NCI-H82 treated with DMSO at 0.1 percent for 48 hours (cell line): ENCODE data around the gene SLC36A4.
"Not testable (repeated sequence)": the region's sequence is repeated elsewhere in the genome, so short reads cannot be mapped to it uniquely, and the experiment has no call there.

Source experiments
- DNase-seq: peaks from one replicate; lab custom pipeline; 2025; ENCODE audit not compliant: unreplicated experiment; lab: John Stamatoyannopoulos, UW

SLC36A4 gene

DNA sequence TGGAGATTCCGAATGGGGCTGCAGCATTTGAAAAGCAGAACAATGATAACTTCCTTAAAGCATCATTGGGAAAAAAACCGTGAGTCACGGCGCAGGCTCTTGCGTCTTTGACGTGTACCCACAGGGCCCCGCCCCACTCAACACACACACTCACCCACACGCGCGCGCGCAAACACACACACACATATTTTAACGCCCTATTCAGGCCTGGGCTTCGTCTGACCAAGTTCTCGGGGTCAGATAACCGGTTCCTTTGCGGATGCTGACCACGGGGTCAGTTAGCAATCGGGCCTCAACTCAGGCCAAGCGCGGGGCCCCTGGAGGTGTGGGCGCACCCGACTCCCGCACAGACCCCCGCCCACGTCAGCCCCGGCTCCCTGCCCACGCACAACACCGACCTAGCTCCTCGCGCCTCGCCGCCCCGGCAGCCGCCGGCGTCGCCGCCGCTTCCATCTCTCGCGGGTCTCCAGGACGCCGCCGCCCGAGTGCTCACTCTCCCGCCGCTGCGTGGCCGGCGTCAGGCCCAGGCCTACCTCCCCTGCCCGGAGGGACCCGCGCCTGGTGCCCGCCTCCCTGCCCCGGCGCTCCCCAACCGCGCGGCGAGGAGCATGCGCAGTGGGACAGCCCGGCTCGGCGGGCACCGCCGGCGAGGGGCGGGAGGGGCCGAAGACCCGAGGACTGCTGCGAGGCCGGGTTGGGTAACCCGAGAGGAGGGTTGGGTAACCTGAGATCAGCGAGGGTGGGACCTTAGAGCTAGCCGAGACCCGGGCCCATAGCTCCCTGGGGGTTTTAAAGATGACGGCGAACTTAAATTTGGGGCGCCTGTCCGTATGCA lies at the start of gene SLC36A4:
SLC36A4 (minus strand) TSS at position 612 of the 835 bp plus-strand sequence; CDS start at position 453, 159 bp downstream.
- peak; percentile 46 for DNase-seq

DNA sequence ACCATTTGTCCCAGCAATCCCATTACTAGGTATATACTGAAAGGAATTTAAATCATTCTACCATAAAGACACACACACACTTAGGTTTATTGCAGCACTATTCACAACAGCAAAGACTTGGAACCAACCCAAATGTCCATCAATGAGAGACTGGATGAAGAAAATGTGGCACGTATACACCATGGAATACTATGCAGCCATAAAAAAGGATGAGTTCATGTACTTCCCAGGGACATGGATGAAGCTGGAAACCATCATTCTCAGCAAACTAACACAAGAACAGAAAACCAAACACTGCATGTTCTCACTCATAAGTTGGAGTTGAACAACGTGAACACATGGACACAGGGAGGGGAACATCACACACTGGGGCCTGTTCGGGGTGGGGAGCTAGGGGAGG lies 49.0 kb upstream of the SLC36A4 start:
- DNase-seq, result not testable (repeated sequence)

DNA sequence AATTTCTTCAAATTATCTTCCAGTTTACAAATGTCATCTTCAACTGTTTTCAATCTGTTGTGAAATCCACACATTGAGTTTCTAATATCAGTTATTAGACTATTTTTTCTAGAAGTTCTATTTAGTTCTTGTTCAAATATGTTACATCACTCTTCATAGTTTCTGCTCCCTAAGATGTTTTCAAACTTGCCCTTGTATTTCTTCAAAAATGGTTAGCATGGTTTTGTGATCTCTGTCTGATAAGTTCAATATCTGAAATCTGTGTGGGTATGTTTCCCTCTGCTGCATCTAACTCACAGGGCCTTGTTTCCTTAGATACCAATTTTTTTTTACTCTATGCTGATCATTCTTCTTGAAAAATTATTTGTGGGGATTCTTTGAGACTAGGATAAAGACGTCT lies 46.2 kb upstream of the SLC36A4 start:
- DNase-seq, result no peak

DNA sequence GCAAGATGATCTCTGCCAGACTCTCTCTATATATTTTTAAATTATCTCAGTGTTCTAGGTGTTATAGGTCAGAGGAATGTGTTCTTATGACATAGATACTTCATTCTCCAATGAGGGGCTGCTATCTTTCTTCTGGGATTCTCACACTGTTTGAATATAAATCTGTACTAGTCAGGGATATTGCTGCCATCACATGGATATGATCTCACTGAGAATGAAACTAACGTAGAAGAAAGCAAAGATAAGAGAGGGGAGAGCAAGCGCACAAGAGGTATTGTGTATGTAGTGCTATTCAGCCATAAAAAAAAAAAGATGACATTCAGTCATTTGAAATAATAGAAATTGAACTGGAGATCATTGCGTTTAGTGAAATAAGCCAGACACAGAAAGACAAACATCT lies 42.2 kb upstream of the SLC36A4 start:
- DNase-seq, result no peak

- DNase-seq, result no peak
Observed at GRCh38 chr11:93238956-93239355, 41.2 kb upstream of the SLC36A4 start.

GRCh38 chr11:93236741-93237675 lies 39.2 kb upstream of the SLC36A4 start:
- peak; percentile 29 for DNase-seq

- peak; percentile 13 for DNase-seq
Observed at GRCh38 chr11:93234602-93235207, 36.9 kb upstream of the SLC36A4 start.

GRCh38 chr11:93229876-93230275 lies 32.1 kb upstream of the SLC36A4 start:
- DNase-seq, result no peak

DNA sequence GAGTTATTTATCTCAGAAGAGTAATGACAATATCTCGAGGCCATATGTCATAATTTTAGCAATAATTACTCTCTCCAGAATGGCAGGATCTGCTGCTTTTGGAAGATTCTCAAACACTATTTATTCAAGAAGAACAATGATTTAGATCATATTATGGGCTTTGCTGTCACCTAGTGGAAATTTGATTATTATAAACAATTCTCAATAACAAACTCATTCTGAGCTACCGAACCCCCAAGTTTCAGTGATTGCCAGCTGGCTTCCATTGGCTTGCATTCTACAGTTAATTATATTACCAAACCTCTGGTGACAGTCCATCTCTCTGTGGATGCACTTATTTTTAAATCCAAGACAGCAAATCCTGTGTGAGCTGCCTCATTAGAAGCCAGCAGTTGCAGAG lies 27.9 kb upstream of the SLC36A4 start:
- peak; percentile 2 for DNase-seq

DNA sequence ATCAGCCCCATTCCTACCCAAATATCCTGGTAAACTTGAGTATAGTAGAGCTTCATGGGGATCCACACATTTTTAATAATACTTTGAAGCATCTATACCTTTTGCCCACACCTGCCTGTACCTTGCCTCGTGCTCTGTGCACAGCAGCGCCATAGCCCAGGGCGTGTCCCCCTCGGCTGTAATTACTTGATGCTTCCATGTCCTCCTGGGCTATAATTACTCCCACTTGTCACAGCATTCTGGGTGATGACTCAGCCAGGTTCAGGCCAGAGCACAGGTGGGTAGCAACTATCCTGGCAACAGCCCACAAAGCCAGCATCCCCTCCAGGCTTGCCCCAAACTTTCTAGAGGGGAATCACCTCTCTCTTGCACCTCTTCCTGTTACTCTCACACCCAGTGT lies 23.7 kb upstream of the SLC36A4 start:
- no peak for DNase-seq

DNA sequence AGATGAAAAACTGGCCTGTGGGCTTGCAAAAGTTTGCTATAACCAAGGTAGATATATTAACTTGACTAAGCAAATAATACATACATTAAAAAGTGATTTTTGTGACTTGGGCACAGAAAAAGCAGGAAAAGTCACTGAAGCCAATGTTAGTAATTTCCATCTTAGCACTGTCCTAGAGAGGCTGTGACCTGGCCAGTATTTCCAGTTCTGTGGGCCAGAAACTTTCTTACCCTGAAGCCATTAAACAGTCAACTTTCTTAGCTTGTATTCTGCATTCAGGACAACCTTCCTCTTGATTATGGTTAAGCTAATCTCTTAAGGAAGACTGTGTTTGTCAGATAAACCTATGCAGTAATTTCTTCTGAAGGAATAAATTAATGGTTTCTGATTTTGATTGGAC lies 22.3 kb upstream of the SLC36A4 start:
- no peak for DNase-seq

DNA sequence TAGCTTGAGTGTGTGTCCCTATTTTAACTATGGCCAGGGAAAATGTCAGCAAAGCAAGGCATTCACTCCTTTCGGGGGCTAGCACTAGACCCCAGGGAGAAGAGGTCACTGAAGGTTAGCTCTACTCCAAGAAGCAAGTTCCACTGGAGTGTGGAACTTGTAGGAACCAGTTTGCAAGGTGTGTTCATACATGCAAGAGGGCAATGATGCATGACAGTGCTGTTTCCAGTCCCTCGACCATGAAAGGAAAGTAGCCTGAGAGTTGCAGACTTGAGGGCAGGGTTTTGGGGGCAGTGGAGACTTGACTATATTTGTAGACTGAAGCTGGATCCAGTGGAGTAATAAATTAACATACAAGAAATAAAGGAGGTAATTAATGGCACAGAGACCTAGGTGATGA lies 21.6 kb upstream of the SLC36A4 start:
- DNase-seq, result no peak

GRCh38 chr11:93216511-93217101 lies 18.8 kb upstream of the SLC36A4 start:
- DNase-seq, result no peak

DNA sequence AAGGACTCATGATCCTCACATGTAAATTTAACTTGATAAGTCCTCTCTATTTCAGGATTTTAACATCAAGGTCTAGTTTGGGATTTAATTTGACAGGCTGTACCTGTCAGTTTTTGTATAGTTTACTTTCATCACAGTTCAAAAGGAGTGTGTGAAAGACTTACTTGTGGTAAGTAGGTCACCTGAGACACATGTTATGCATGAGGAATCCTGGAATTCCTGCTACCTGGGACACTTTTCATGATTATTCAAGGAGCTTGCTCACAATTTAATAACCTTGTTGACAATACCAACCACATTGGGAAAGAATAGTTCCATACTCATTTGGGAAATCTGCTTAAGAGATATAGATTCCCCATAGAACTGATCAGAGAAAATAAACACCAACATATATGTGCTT lies 15.8 kb upstream of the SLC36A4 start:
- no peak for DNase-seq

GRCh38 chr11:93212094-93212493 lies 14.3 kb upstream of the SLC36A4 start:
- no peak for DNase-seq

- no peak for DNase-seq
Observed at GRCh38 chr11:93209466-93209865, 11.7 kb upstream of the SLC36A4 start.

DNA sequence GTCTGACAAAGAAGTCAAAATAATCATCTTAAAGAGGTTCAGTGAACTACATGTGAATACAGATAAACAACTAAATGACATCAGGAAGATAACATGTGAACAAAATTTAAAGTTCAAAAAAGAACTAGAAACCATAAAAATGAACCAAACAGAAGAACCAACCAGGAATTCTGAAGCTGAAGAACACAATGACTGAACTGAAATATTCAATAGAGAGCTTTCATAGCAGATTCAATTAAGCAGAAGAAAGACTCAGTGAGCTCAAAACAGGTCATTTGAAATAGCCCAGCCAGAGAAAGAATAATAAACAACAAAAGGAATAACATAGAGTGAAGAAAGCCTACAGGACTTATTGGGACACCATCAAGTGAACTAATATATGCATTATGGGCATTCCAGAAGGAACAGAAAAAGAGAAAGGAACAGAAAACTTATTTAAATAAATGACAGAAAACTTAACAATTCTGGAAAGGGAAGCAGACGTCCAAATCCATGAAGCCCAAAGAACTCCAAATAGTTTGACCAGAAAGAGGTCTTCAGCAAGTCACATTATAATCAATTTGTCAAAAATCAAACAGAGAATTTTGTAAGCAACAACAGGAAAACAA lies 11.0 kb upstream of the SLC36A4 start:
- DNase-seq, result no peak

GRCh38 chr11:93199616-93200015 lies 1.8 kb upstream of the SLC36A4 start:
- no peak for DNase-seq

DNA sequence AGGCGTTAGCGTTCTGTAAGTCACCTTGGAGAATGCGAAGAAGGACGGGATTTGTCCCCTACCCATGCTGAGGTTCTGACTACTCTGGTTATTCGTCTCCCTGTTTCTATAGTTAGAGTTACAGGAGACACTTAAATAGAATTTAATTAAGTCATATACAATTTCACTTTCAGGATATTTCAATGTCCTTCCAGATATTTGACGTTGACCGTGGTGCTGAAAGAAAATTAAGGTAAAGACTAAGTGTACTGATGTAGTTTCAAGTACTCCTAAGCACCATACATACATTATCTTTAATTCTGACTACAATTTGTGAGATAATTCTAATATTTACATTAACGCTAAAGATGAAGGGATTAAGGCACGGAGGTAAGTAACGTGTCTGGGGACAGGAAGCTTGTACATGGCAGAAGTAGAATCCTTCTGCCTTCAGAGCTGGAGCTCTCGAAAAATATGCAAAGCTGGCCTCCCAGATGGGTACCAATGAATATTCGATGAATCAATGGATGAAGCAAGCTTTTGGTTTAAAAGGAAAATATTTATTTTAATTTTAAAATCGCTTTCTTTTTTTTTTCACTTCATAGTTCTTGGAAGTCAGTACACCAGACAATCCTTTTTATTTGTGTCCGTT lies 539 bp upstream of the SLC36A4 start:
- DNase-seq, result no peak

DNA sequence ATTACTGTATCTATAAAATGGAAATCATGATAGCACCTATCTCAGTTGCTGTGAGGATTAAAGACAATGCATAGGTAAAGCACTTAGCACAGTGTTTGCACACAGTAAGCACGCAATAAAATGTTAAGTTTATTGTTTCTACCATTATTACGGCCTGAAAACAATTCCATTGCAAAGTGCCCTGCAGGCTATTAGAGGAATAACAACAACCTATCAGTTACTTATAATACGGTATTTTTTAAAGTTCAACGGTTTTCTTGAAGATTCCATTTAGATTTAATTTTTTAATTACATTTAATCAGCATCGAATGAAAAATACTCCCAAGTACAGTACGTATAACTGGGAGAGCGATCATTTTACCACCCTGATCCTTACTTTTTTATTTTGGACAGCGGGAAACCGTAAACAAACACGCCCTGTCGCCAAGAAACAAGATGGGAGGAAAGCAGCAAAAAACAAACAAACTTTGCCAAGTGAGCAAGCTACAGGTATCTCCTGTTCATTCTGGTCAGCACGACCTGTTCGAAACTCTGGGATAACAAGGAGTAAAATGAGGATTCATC lies 893 bp downstream of the SLC36A4 start:
- DNase-seq, result no peak
